ENCODE data around the gene SH3GL3. TPM values are rescaled to one million over a fixed set of nuclear protein-coding genes. Genes with fewer than 3 reads are reported as not detected.

Gene SH3GL3
- total and polyA plus RNA-seq, 2 of the 4 experiments (the other 2 are of a cell fraction), result not detected

DNA sequence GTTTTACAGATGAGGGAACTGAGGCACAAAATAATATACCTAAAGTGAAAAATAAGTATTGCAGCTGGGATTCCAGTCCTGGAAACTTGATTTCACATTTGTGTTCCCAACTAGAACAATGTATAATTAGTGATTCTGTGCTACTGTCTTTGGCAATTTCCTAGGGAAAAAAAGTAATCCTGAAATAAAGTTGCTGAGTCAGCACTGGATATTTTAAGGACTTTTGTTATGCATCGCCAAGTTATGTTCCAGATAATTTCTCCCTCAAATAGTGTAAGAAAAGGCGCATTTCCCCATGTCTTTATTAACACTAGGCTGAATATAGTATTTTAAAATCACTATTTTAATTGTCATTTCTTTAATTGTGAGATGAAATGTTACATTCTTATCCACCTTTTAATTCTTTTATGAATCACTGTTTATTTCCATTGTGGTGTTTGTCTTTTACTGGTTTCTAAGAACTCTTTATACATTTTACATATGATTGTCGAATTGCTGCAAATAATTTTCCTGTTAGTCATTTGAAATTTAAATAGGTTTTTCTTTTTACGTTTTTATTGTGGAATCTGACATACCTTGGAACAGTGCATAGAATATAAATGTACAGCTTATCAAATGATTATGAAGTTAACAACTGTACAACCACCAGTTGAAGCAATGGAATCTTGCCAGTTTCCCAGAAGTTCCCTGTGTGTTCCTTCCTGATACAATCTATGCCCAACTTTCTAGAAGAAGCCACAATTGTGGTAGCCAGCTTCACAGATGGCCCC is 56.6 kb downstream of the SH3GL3 start:
- no peak overlapping the region for H3K14ac ChIP-seq (replicated peaks; ENCODE audit: low read depth, low read length)
- H3K9ac ChIP-seq (ENCODE audit: low read depth, low read length), result no peak overlapping the region
- H2BK15ac ChIP-seq (ENCODE audit: low read depth, low read length), result no peak overlapping the region
- no peaks in the 10 kb centered on the region; the same call in 1 of the 2 replicates for H3K9me3 ChIP-seq (ENCODE audit: control insufficient read depth, insufficient read depth, low read length)
- H3K56ac ChIP-seq (ENCODE audit: extremely low read depth, insufficient read depth, low read length), result no peak overlapping the region
- H3K4me1 ChIP-seq (ENCODE audit: control insufficient read depth, insufficient read depth, low read length), result no peaks in the 10 kb centered on the region
- no peak overlapping the region for H2BK120ac ChIP-seq (ENCODE audit: low read depth, low read length)
- TF ChIP-seq MAFK (IDR thresholded peaks at IDR 0.05; ENCODE audit: low read depth, low read length) (peak; percentile 100), CEBPB (IDR thresholded peaks at IDR 0.05; ENCODE audit: low read depth, low read length) (no peak), RCOR1 (IDR thresholded peaks at IDR 0.05; ENCODE audit: insufficient replicate concordance, low read length) (no peak), MAZ (IDR thresholded peaks at IDR 0.05; ENCODE audit: borderline replicate concordance, low read depth, low read length) (no peak)
- no peaks in the 10 kb centered on the region for H4K20me1 ChIP-seq (ENCODE audit: insufficient read depth, low read length)
- H2BK20ac ChIP-seq (ENCODE audit: low read depth, low read length), result no peak overlapping the region
- H3K4ac ChIP-seq (ENCODE audit: low read depth, low read length), result no peak overlapping the region
- H3K4me2 ChIP-seq (ENCODE audit: low read depth, low read length), result no peak overlapping the region
- H3K27me3 ChIP-seq (ENCODE audit: control insufficient read depth, insufficient read depth, low read length), result no peaks in the 10 kb centered on the region
- H4K8ac ChIP-seq (ENCODE audit: low read depth in 2 of 2, low read length in 2 of 2), result no peak overlapping the region
- ChIA-PET CTCF (no interaction called here), POLR2A (ENCODE audit: unreplicated experiment) (no interaction called here)
- no peak overlapping the region for H4K91ac ChIP-seq (ENCODE audit: insufficient read depth, low read depth, low read length)
- H3K27ac ChIP-seq (ENCODE audit: insufficient read depth, low read length), result no peak overlapping the region
- dilution Hi-C loops (cut with HindIII; ENCODE audit: low sequenced_read_pairs, unreplicated experiment), result no loop called here
- no peak overlapping the region for H2AK9ac ChIP-seq (replicated peaks; ENCODE audit: low read depth, low read length, poor library complexity)
- no peak overlapping the region for H3K4me3 ChIP-seq (ENCODE audit: insufficient read depth, low read depth, low read length)
- in situ Hi-C loops (cut with MboI; ENCODE audit: low sequenced_read_pairs), result no loop called here
- no peak overlapping the region for H4K5ac ChIP-seq (ENCODE audit: low read depth, low read length)
- H2AFZ ChIP-seq (replicated peaks; ENCODE audit: low read length, poor library complexity), result no peak overlapping the region
- H3K18ac ChIP-seq (ENCODE audit: low read depth, low read length), result no peak overlapping the region
- intact Hi-C loops (cut with micrococcal nuclease), result no loop called here
- no peak for DNase-seq
- H2BK5ac ChIP-seq (ENCODE audit: low read depth, low read length, poor library complexity, severe bottlenecking), result no peak overlapping the region
- no peak overlapping the region for H2AK5ac ChIP-seq (ENCODE audit: low read depth, low read length)
- no TSS peak for BruUV-seq (replicated peaks)
- no peak for ATAC-seq (ENCODE audit: low read depth)
- no peaks in the 10 kb centered on the region for H3K36me3 ChIP-seq (ENCODE audit: control insufficient read depth, insufficient read depth, low read length)
- no peaks in the 10 kb centered on the region for H3K79me1 ChIP-seq (ENCODE audit: low read depth in 1 of 2, low read length in 2 of 2)
- no peaks in the 10 kb centered on the region for H3K9me1 ChIP-seq (ENCODE audit: insufficient read depth, low read length)
- no CpG with 5 or more reads among the region's 4 CpGs for WGBS, 2 experiments (ENCODE audit: extremely low coverage in 2 of 2, insufficient read length in 1 of 2)
- H3K23ac ChIP-seq (ENCODE audit: low read depth, low read length), result no peak overlapping the region
